Measurements from ENCODE around the gene ETV3. TPM values are rescaled to one million over a fixed set of nuclear protein-coding genes. Genes with fewer than 3 reads are reported as not detected.

The ETV3 gene
- total and polyA plus RNA-seq, 12 donors: 3.7 to 27.5 (median 20.1) TPM

DNA sequence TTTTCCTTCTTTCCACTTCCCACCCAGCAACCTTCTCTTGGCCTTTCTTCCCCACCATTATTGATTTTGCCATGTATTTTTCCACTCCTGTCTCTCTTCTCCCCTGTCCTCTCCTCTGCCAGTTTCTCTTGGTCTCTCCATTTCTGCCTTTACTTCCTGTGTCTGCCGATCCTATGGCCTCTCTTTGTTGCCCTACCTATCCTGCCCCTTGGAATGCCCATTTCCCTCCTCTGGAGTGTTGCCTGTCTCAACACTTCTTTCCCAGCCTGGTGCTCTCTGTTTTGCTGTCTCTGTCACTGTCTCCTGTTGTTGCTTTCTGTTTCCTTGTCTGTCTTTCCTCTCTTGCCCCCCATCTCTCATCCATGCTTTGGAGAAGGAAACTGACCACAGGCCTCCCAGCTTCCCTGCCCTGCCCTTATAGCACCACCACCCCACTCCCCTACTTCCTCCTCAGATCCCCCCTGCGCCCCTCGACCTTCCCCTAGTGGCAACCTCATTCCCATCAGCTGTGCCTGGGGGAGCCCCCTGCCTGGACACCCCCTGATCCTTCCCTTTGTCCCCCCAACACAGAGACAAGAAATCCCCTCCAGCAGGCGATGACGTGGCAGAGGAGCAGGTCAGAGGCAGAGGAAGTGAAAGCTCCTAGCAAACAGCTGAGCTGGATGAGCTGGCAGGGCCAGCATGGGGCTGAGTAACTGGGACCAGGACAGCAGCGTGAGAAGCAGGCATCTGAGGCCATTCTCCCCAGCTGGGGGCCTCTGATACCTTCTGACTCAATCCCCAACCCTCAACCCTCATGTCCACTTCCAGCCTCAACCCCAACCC is 32.0 kb downstream of the ETV3 start:
- Histone ChIP-seq H3K36me3 (no peaks in the 10 kb centered on the region), H3K27ac (peak overlapping the region in 1 of 10 donors; percentile 74), H3K4me1 (peaks cover 0 to 16% (median 0%) of the 10 kb centered on the region in 9 donors), H3K9me3 (no peaks in the 10 kb centered on the region), H3K27me3 (peaks cover 0 to 72% (median 45%) of the 10 kb centered on the region in 7 donors), H3K4me3 (no peak overlapping the region)
- TF ChIP-seq, protein P1, sequence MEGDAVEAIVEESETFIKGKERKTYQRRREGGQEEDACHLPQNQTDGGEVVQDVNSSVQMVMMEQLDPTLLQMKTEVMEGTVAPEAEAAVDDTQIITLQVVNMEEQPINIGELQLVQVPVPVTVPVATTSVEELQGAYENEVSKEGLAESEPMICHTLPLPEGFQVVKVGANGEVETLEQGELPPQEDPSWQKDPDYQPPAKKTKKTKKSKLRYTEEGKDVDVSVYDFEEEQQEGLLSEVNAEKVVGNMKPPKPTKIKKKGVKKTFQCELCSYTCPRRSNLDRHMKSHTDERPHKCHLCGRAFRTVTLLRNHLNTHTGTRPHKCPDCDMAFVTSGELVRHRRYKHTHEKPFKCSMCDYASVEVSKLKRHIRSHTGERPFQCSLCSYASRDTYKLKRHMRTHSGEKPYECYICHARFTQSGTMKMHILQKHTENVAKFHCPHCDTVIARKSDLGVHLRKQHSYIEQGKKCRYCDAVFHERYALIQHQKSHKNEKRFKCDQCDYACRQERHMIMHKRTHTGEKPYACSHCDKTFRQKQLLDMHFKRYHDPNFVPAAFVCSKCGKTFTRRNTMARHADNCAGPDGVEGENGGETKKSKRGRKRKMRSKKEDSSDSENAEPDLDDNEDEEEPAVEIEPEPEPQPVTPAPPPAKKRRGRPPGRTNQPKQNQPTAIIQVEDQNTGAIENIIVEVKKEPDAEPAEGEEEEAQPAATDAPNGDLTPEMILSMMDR (IDR thresholded peaks at IDR 0.05): no peak
- 51 to 58% methylated on average over 6 of the region's 6 CpGs for WGBS, 2 donors
- DNase-seq: peak in 1 of 2 donors; percentile 23
- ATAC-seq: peak; percentile 13 to 73 (median 56)
- intact Hi-C loops (cut with DNase I): no loop called here

DNA sequence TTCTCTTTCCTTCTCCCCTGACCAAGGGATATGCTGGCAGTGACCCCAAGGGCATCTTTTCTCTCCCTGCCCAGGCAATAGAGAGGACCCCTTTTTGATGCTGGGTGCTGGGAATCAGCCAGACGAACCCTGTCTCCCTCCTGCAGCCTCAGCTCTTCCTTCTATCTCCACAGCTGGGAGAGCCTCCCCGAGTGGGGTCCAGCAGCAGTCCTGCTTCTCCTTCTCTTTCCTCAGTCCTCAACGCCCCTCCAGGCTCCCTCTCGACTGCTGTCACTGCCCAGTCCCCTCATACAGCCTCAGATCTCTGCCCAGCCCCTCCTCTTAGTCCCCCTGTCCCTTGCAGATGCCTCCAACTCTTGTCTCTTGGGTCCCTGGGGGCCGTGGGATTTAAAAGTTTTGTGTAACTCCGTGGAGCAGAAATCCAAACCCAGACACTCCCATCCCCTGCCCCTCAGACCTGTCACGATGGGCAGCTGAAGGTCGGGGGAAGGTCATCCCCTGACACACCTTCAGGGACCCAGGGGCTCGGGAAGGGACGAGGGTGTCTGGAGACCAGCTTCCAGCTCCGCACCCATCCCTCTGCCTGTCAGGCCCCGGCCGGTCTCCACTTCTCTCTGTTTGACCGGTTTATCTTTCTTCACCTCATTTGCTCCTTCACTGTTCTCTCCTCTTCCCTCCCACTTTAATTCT is 32.8 kb downstream of the ETV3 start:
- peaks cover 0 to 65% (median 41%) of the 10 kb centered on the region in 7 donors for H3K27me3 ChIP-seq
- intact Hi-C loops (cut with DNase I): no loop called here
- ATAC-seq: no peak
- TF ChIP-seq, protein P1 (IDR thresholded peaks at IDR 0.05): no peak
- H3K9me3 ChIP-seq: no peaks in the 10 kb centered on the region
- no peaks in the 10 kb centered on the region for H3K36me3 ChIP-seq
- peaks cover 0 to 16% (median 0%) of the 10 kb centered on the region in 9 donors for H3K4me1 ChIP-seq
- H3K4me3 ChIP-seq: no peak overlapping the region
- 48 to 56% methylated on average over 14 of the region's 14 CpGs for WGBS, 2 donors
- no peak for DNase-seq
- H3K27ac ChIP-seq: peak overlapping the region in 1 of 10 donors; percentile 74

DNA sequence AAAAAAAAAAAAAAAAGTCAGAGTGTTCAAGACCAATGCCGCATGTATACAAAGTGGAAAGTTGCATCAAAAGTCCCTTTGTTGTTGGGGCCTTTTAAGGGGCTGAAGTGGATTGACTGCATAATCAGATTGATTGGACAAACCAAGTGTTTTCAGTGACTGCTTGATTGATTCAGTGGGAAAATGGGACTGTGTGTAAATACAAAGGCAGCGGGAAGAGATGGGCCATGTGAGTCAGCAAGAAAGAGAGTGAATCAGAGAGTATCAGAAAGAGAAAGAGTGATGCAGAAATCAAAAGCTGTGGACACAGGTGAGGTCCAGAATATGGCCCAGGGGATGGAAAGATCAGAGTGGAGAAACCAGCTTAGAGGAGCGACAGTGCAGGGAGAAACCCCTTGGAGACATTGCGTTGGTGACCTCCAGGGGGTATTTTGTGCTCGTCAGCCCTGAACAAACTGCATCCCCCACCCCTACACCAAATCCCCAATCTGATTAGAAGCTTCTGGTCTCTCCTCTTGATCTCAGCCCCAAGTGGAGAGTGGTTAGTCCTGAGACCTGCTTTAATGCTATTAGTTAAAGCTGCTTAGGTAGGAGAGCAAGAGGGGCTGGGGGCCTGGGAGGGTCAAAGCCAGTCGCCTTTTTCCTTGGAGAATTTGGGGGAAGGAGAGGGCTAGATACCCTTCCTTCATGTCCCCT is 33.4 kb downstream of the ETV3 start:
- Histone ChIP-seq H3K4me1 (peaks cover 0 to 16% (median 0%) of the 10 kb centered on the region in 9 donors), H3K36me3 (no peaks in the 10 kb centered on the region), H3K9me3 (no peaks in the 10 kb centered on the region), H3K4me3 (no peak overlapping the region), H3K27me3 (peaks cover 0 to 58% (median 38%) of the 10 kb centered on the region in 7 donors), H3K27ac (no peak overlapping the region)
- intact Hi-C loops (cut with DNase I): no loop called here
- TF ChIP-seq, protein P1 (IDR thresholded peaks at IDR 0.05): no peak
- DNase-seq (no peak), ATAC-seq (no peak)
- WGBS, 2 donors: 72 to 79% methylated on average over 6 of the region's 6 CpGs

DNA sequence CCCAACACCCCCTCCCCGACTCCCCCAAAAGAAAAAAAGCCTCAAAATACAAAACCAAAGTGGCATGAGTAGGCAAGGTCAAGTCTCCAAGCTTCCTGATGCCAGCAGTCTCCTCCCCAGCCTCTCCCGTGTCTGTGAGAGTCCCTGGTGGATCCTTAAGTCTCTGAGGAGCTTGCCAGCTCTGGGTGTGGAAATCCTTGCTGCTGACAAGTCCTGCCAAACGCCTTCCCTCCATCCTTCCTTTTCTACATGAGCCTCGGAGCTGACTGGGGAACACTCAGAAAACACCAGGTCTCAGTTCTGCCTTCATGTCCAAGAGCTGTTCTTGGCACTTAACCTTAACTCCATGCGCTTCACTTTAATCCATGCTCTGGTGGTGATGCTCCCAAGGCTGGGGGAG is 34.9 kb downstream of the ETV3 start:
- Histone ChIP-seq H3K27ac (no peak overlapping the region), H3K36me3 (no peaks in the 10 kb centered on the region), H3K9me3 (no peaks in the 10 kb centered on the region), H3K4me1 (peaks cover 0 to 16% (median 0%) of the 10 kb centered on the region in 9 donors), H3K4me3 (no peak overlapping the region), H3K27me3 (peaks cover 0 to 43% (median 24%) of the 10 kb centered on the region in 7 donors)
- WGBS, 2 donors: 56 to 63% methylated on average over 5 of the region's 5 CpGs
- TF ChIP-seq, protein P1 (IDR thresholded peaks at IDR 0.05): no peak
- DNase-seq: no peak
- no peak for ATAC-seq
- intact Hi-C loops (cut with DNase I): no loop called here

Data from heart right ventricle (tissue), 16 donors.